HepG2 (cell line): ENCODE results near the gene SPHK2. TPM values are rescaled to one million over a fixed set of nuclear protein-coding genes. Genes with fewer than 3 reads are reported as not detected.
A peak's percentile ranks its signal among the peaks of the same experiment; 100 is the strongest.

Experiments
- CREBL2 ChIP-seq: sonication (generic); formaldehyde crosslinking; IDR thresholded peaks from 2 replicates; pipeline ENCODE4 v1.8.1; 2023; ENCODE audit warnings: missing genetic modification reagents, mild to moderate bottlenecking, borderline replicate concordance
- FOXK1 ChIP-seq: sonication (generic); formaldehyde crosslinking; IDR thresholded peaks from 2 replicates; pipeline ENCODE4 v1.4.0; 2020; ENCODE audit warnings: low read depth, missing genetic modification reagents, borderline replicate concordance
- PAX8 ChIP-seq: sonication (generic); formaldehyde crosslinking; IDR thresholded peaks from 2 replicates; pipeline ENCODE4 v1.8.0; 2022; ENCODE audit warnings: mild to moderate bottlenecking, missing genetic modification reagents, borderline replicate concordance
- RBAK ChIP-seq: sonication (generic); formaldehyde crosslinking; IDR thresholded peaks from 2 replicates; pipeline ENCODE4 v1.5.1; 2020; ENCODE audit warnings: mild to moderate bottlenecking, missing genetic modification reagents
- SAFB2 ChIP-seq: sonication (generic); formaldehyde crosslinking; IDR thresholded peaks from 2 replicates; pipeline ENCODE4 v1.5.1; 2020; ENCODE audit warnings: missing genetic modification reagents, low read depth, mild to moderate bottlenecking, borderline replicate concordance
- SOX13 ChIP-seq, 3 experiments: fragments of 450-650 bp in 1 of 3; sonication (generic) in 1 of 3; formaldehyde crosslinking in 1 of 3; IDR thresholded peaks in 2 of 3; conservative IDR thresholded peaks in 1 of 3; 2 replicates each; pipeline versions ENCODE4 v1.5.0 to v1.6.1; 2016 to 2020; ENCODE audit warnings: antibody characterized with exemption in 1 of 3, mild to moderate bottlenecking in 1 of 3, missing compliant biosample characterization in 1 of 3, missing genetic modification reagents in 1 of 3, moderate library complexity in 1 of 3
- SYNCRIP ChIP-seq: fragments of 200-400 bp; formaldehyde crosslinking; IDR thresholded peaks from 2 replicates; pipeline ENCODE4 v1.6.1; 2018; ENCODE audit warnings: mild to moderate bottlenecking, low read depth, low read length; ENCODE audit not compliant: insufficient read depth
- ZFP36L2 ChIP-seq: sonication (generic); formaldehyde crosslinking; IDR thresholded peaks from 2 replicates; pipeline ENCODE4 v1.4.0; 2020; ENCODE audit warnings: missing genetic modification reagents
- ZNF670 ChIP-seq: sonication (generic); formaldehyde crosslinking; IDR thresholded peaks from 2 replicates; pipeline ENCODE4 v1.8.0; 2022; ENCODE audit warnings: mild to moderate bottlenecking, missing genetic modification reagents, borderline replicate concordance
- ZNF749 ChIP-seq: sonication (generic); formaldehyde crosslinking; IDR thresholded peaks from 2 replicates; pipeline ENCODE4 v1.8.0; 2022; ENCODE audit warnings: mild to moderate bottlenecking, missing genetic modification reagents, moderate library complexity, borderline replicate concordance
- polyA plus RNA-seq, 8 experiments: library from polyadenylated mRNA; depleted of rRNA in 3 of 8; stranded (reverse) in 7 of 8; unstranded in 1 of 8; fragments of >200 nt; fragmentation: Illumina TruSeq in 4 of 8; extraction: Trizol in 4 of 8; gene quantifications; 2 replicates each; pipeline versions ENCODE4 v1.2.1 to v1.2.3, GENCODE V29; 2011 to 2016; ENCODE audit warnings: low read depth in 4 of 8, missing spikeins in 1 of 8, mixed read lengths in 1 of 8; ENCODE audit not compliant: insufficient read depth in 1 of 8
- total RNA-seq, 5 experiments: library from RNA; depleted of rRNA; stranded (reverse); fragments of >200 nt; fragmentation: Illumina TruSeq; extraction: Trizol; gene quantifications; 2 replicates each; pipeline ENCODE4 v1.2.3, GENCODE V29; 2016; ENCODE audit warnings: low read depth in 1 of 5
- TF ChIP-seq, protein P1 (sequence below): sonication (generic); formaldehyde crosslinking; IDR thresholded peaks from 2 replicates; pipeline ENCODE4 v1.9.0; 2021; ENCODE audit warnings: missing genetic modification reagents, borderline replicate concordance
- TF ChIP-seq, protein P2 (sequence below): sonication (generic); formaldehyde crosslinking; IDR thresholded peaks from 2 replicates; pipeline ENCODE4 v1.4.0; 2020; ENCODE audit warnings: missing genetic modification reagents
- TF ChIP-seq, protein P3 (sequence below): sonication (generic); formaldehyde crosslinking; IDR thresholded peaks from 2 replicates; pipeline ENCODE4; 2020; ENCODE audit warnings: missing genetic modification reagents, mild to moderate bottlenecking, borderline replicate concordance
- TF ChIP-seq, protein P4 (sequence below): sonication (generic); formaldehyde crosslinking; IDR thresholded peaks from 2 replicates; pipeline ENCODE4 v1.5.0; 2020; ENCODE audit warnings: mild to moderate bottlenecking, low read depth, missing genetic modification reagents, borderline replicate concordance

Gene SPHK2
- total and polyA plus RNA-seq, 2 of the 13 experiments (the other 11 are each of a cell fraction or from before 2014, with no cell fraction given) = 2.9 to 14.4 TPM

GRCh38 chr19:48618916-48619691, at the start of gene SPHK2, which contains the start of gene RPL18 (continued):
- TF ChIP-seq, protein P1, sequence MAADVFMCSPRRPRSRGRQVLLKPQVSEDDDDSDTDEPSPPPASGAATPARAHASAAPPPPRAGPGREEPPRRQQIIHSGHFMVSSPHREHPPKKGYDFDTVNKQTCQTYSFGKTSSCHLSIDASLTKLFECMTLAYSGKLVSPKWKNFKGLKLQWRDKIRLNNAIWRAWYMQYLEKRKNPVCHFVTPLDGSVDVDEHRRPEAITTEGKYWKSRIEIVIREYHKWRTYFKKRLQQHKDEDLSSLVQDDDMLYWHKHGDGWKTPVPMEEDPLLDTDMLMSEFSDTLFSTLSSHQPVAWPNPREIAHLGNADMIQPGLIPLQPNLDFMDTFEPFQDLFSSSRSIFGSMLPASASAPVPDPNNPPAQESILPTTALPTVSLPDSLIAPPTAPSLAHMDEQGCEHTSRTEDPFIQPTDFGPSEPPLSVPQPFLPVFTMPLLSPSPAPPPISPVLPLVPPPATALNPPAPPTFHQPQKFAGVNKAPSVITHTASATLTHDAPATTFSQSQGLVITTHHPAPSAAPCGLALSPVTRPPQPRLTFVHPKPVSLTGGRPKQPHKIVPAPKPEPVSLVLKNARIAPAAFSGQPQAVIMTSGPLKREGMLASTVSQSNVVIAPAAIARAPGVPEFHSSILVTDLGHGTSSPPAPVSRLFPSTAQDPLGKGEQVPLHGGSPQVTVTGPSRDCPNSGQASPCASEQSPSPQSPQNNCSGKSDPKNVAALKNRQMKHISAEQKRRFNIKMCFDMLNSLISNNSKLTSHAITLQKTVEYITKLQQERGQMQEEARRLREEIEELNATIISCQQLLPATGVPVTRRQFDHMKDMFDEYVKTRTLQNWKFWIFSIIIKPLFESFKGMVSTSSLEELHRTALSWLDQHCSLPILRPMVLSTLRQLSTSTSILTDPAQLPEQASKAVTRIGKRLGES = no peak
- TF ChIP-seq SYNCRIP (no peak), SAFB2 (CRISPR knock-in tag) (peak; percentile 63; the same call in 1 of the 2 replicates), ZNF749 (peak; percentile 84; the same call in 1 of the 2 replicates), CREBL2 (peak; percentile 93; the same call in 1 of the 2 replicates), RBAK (CRISPR knock-in tag) (no peak; the same call in 1 of the 2 replicates), ZFP36L2 (CRISPR knock-in tag) (0 out of 2 replicates have a peak, but pooled peaks have one; percentile 50), ZNF670 (CRISPR knock-in tag) (peak; percentile 79; the same call in 1 of the 2 replicates), FOXK1 (CRISPR knock-in tag) (peak; percentile 99), SOX13 (IDR thresholded peaks at IDR 0.05) (no peak), SOX13 (CRISPR knock-in tag; conservative IDR thresholded peaks at IDR 0.05 in 1 of 2, IDR thresholded peaks at IDR 0.05 in 1 of 2) (peak in 1 of 2 experiments; percentile 46; a peak in 1 of 4 replicates), PAX8 (CRISPR knock-in tag) (no peak)
- TF ChIP-seq, protein P2, sequence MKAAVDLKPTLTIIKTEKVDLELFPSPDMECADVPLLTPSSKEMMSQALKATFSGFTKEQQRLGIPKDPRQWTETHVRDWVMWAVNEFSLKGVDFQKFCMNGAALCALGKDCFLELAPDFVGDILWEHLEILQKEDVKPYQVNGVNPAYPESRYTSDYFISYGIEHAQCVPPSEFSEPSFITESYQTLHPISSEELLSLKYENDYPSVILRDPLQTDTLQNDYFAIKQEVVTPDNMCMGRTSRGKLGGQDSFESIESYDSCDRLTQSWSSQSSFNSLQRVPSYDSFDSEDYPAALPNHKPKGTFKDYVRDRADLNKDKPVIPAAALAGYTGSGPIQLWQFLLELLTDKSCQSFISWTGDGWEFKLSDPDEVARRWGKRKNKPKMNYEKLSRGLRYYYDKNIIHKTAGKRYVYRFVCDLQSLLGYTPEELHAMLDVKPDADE (CRISPR knock-in tag) = no peak
- TF ChIP-seq, protein P3, sequence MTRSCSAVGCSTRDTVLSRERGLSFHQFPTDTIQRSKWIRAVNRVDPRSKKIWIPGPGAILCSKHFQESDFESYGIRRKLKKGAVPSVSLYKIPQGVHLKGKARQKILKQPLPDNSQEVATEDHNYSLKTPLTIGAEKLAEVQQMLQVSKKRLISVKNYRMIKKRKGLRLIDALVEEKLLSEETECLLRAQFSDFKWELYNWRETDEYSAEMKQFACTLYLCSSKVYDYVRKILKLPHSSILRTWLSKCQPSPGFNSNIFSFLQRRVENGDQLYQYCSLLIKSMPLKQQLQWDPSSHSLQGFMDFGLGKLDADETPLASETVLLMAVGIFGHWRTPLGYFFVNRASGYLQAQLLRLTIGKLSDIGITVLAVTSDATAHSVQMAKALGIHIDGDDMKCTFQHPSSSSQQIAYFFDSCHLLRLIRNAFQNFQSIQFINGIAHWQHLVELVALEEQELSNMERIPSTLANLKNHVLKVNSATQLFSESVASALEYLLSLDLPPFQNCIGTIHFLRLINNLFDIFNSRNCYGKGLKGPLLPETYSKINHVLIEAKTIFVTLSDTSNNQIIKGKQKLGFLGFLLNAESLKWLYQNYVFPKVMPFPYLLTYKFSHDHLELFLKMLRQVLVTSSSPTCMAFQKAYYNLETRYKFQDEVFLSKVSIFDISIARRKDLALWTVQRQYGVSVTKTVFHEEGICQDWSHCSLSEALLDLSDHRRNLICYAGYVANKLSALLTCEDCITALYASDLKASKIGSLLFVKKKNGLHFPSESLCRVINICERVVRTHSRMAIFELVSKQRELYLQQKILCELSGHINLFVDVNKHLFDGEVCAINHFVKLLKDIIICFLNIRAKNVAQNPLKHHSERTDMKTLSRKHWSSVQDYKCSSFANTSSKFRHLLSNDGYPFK (CRISPR knock-in tag) = peak; percentile 98
- TF ChIP-seq, protein P4, sequence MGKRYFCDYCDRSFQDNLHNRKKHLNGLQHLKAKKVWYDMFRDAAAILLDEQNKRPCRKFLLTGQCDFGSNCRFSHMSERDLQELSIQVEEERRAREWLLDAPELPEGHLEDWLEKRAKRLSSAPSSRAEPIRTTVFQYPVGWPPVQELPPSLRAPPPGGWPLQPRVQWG = 0 out of 2 replicates have a peak, but pooled peaks have one; percentile 37
